ENCODE data around the gene SLX4.

Gene SLX4

DNA sequence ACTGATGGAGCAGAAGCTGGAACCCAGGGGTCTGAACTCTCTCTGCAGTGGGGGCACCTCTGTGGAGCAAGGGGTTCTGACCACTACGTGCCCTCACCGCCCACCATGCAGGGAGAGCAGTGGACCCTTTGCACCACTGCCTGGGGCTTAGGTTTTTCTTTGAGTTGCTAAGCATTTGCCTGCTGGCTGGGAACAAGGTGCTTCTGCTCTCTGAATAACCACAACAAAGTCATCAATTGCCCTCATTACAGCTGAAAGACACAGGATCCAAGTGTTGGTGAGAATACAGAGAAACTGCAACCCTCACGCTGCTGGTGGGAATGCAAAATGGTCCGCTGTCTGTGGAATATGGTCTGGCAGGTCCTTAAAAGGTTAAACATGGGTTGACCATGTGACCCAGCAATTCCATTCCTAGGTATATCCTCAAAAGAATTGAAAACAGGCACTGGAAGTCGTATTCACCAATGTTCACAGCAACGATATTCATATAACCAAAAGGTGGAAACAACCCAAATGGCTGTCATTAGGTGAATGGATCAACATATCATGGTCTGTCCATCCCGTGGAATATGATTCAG lies 57.0 kb downstream of the SLX4 start:
- H3K4me3 ChIP-seq (ENCODE audit: control insufficient read depth, low read depth, low read length), result no peak overlapping the region
- TF ChIP-seq, protein P1, sequence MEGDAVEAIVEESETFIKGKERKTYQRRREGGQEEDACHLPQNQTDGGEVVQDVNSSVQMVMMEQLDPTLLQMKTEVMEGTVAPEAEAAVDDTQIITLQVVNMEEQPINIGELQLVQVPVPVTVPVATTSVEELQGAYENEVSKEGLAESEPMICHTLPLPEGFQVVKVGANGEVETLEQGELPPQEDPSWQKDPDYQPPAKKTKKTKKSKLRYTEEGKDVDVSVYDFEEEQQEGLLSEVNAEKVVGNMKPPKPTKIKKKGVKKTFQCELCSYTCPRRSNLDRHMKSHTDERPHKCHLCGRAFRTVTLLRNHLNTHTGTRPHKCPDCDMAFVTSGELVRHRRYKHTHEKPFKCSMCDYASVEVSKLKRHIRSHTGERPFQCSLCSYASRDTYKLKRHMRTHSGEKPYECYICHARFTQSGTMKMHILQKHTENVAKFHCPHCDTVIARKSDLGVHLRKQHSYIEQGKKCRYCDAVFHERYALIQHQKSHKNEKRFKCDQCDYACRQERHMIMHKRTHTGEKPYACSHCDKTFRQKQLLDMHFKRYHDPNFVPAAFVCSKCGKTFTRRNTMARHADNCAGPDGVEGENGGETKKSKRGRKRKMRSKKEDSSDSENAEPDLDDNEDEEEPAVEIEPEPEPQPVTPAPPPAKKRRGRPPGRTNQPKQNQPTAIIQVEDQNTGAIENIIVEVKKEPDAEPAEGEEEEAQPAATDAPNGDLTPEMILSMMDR (conservative IDR thresholded peaks at IDR 0.05; ENCODE audit: control insufficient read depth, insufficient read depth, low read depth, low read length), result no peak
- DNase-seq (ENCODE audit: low read depth), result no peak

DNA sequence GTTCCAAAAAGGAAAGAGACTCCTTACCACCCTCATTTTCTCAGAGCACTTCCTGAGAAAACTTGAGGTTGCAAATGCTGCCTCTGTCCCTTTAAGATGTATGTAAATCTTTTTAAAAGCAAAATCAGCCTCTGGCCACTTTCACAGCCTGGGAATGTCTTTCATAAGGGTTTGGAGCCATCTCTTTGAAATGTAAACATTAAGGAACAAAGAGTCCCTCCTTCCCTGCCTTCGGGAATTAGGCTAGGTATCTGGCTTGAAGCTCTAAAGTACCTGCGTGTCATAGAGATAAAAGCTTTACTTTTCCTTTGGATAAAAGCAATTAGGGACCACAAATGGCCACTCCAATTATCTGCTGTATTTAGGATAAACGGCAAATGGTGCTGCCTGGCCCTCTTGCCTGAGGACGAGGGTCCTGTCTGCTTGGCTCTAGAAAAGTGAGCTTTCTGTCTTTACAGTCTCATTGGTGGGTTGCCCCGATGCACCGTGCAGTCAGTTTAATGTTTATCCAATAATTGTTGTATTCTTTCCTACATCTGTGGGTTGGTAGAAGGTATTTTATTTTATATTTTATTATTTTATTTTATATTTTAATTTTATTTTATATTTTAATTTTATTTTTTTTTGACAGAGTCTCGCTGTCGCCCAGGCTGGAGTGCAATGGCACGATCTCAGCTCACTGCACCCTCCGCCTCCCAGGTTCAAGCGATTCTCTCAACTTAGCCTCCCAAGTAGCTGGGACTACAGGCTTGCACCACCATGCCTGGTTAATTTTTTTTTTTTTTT lies 58.1 kb downstream of the SLX4 start:
- TF ChIP-seq, protein P1 (conservative IDR thresholded peaks at IDR 0.05; ENCODE audit: control insufficient read depth, insufficient read depth, low read depth, low read length), result no peak
- no peak for DNase-seq (ENCODE audit: low read depth)
- H3K4me3 ChIP-seq (ENCODE audit: control insufficient read depth, low read depth, low read length), result no peak overlapping the region

DNA sequence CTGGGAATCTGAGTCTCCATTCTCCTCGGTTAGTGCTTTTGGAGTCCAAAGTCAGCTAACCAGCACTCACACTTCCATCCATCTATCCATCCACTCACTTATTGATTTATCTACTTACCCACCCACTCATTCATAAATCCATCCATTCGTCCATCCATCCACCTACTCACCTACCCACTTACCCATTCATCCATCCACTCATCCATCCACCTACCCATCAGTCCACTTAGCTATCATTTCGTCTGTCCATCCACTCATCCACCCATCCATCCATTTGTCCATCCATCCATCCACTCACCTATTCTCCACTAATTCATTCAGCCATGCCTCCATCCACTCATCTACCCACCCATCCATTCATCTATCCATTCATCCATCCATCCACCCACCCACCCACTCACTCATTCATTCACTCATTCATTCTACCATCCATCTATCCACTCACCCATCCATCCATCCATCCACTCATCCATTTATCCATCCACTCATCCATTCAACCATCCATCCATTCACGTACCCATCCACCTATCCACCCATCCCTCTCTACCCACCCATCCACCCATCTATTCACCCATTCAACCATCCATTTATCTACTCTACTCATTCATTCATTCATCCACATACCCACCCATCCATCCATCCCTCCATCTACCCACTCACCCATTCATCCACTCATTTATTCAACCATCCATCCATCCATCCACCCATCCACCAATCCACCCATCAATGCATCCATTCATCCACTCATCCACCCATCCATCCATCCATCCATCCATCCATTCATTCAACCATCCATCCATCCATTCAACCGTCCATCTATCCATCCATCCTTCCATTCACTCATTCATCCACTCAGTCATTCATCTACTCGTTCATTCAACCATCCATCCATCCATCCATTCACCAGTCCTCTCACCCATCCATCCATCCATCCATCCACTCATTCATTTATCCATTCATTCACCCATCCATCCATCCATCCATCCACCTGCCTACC lies 60.3 kb downstream of the SLX4 start:
- DNase-seq (ENCODE audit: low read depth), result no peak
- no peak overlapping the region for H3K4me3 ChIP-seq (ENCODE audit: control insufficient read depth, low read depth, low read length)
- TF ChIP-seq, protein P1 (conservative IDR thresholded peaks at IDR 0.05; ENCODE audit: control insufficient read depth, insufficient read depth, low read depth, low read length), result no peak

DNA sequence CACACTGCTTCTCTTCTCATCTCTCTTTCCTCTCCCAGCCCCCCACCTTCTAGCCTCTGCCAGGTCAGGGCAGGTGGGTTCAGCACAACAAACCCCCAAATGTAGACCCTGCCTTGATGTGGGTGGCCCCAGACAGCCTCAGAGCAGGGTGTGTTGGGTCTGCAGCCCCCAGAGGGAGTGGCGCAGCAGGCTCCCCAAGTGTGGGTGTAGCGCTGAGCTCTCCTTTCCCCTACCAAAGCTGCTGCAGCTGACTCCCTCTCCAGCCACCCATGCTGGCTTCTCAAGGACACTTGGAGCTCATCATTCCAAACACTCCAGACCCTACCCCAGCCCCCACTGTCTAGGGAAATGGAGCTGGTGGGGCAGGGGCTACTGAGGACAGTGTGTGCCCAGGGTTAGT lies 61.5 kb downstream of the SLX4 start:
- TF ChIP-seq, protein P1 (conservative IDR thresholded peaks at IDR 0.05; ENCODE audit: control insufficient read depth, insufficient read depth, low read depth, low read length), result no peak
- H3K4me3 ChIP-seq (ENCODE audit: control insufficient read depth, low read depth, low read length), result no peak overlapping the region
- no peak for DNase-seq (ENCODE audit: low read depth)

DNA sequence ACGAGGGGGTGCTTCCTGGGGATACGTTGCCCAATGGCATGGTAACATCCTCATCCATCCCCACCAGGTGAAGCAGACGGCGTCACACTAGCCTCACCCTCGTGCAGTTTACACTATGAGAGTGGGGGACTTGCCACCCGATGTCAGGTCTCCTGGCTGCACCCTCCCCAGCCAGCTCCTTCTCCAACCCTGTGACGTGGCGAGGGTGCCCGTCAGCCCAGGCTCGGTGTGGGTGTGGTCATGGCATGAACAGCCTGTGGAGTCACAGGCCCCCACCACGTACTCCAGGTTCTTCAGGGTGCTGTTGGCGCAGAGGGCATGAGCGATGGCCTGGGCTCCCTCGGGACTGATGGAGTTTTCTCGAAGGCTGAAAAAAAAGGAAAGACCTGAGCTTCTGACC lies 62.5 kb downstream of the SLX4 start:
- TF ChIP-seq, protein P1 (conservative IDR thresholded peaks at IDR 0.05; ENCODE audit: control insufficient read depth, insufficient read depth, low read depth, low read length), result no peak
- no peak overlapping the region for H3K4me3 ChIP-seq (ENCODE audit: control insufficient read depth, low read depth, low read length)
- no peak for DNase-seq (ENCODE audit: low read depth)

DNA sequence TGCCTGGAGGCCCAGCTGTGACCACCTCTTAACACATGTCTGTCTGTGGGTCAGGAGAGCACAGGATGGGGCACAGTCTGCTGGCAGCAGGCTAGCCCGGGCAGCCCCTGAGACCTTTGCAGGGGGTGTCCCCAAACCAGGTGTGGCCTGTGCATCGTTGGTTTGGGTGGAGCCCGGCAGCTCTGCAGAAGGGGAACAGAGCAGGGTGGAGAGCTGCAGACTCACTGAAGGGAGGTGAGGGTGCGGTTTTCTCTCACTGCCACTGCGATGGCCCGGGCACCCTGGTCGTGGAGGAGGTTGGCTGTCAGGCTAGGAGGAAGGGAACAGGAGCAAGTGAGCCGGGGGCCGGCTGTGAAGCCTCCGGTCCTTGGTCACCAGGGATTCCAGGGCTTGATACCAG lies 63.0 kb downstream of the SLX4 start:
- DNase-seq (ENCODE audit: low read depth), result no peak
- H3K4me3 ChIP-seq (ENCODE audit: control insufficient read depth, low read depth, low read length), result no peak overlapping the region
- TF ChIP-seq, protein P1 (conservative IDR thresholded peaks at IDR 0.05; ENCODE audit: control insufficient read depth, insufficient read depth, low read depth, low read length), result no peak

Measured in fibroblast of mammary gland (primary cell).